ENCODE data around the gene CCNL2. TPM values are rescaled to one million over a fixed set of nuclear protein-coding genes. Genes with fewer than 3 reads are reported as not detected.
"Not testable (repeated sequence)": the region's sequence is repeated elsewhere in the genome, so short reads cannot be mapped to it uniquely, and the experiment has no call there.

CCNL2 gene
- total and polyA plus RNA-seq, 4 donors, result 46.4 to 170 (median 104) TPM

GRCh38 chr1:1419813-1420653 is 20.9 kb upstream of the CCNL2 start:
- Histone ChIP-seq H3K9me3 (ENCODE audit: control insufficient read depth in 4 of 4, low read length in 3 of 4) (no peaks in the 10 kb centered on the region), H3K4me3 (ENCODE audit: low read depth in 1 of 3, low read length in 3 of 3) (peak overlapping the region in 1 of 3 donors; percentile 49), H3K27me3 (ENCODE audit: control insufficient read depth in 4 of 4, insufficient read depth in 4 of 4, low read length in 3 of 4) (no peaks in the 10 kb centered on the region), H3K36me3 (ENCODE audit: control insufficient read depth in 4 of 4, insufficient read depth in 3 of 4, low read depth in 1 of 4, low read length in 3 of 4) (no peaks in the 10 kb centered on the region), H3K27ac (ENCODE audit: low read depth in 1 of 2, low read length in 2 of 2) (no peak overlapping the region), H3K4me1 (ENCODE audit: control insufficient read depth in 4 of 4, insufficient read depth in 4 of 4, low read length in 3 of 4) (peaks cover 0 to 8% (median 3%) of the 10 kb centered on the region in 4 donors), H3K9ac (ENCODE audit: low read depth in 1 of 2, low read length in 2 of 2) (no peak overlapping the region)
- no peak for TF ChIP-seq TAF1 (conservative IDR thresholded peaks at IDR 0.05)
- TF ChIP-seq YY1 (IDR thresholded peaks at IDR 0.05), result no peak
- no peak for TF ChIP-seq SP1 (IDR thresholded peaks at IDR 0.05)
- no peak for TF ChIP-seq FOXA2 (IDR thresholded peaks at IDR 0.05)
- no peak for TF ChIP-seq NR2F2 (IDR thresholded peaks at IDR 0.05)
- no peak for TF ChIP-seq ATF3 (IDR thresholded peaks at IDR 0.05)
- TF ChIP-seq MAX (IDR thresholded peaks at IDR 0.05), result no peak
- TF ChIP-seq CTCF (IDR thresholded peaks at IDR 0.05; ENCODE audit: low read depth, low read length, missing input control), result no peak
- no peak for TF ChIP-seq FOXA1 (IDR thresholded peaks at IDR 0.05)
- no peak for TF ChIP-seq HNF4G (IDR thresholded peaks at IDR 0.05)
- DNase-seq (ENCODE audit: low spot score), result no peak
- 19% methylated on average over 112 of the region's 112 CpGs for WGBS

- no peak overlapping the region for H3K9ac ChIP-seq (ENCODE audit: low read depth in 1 of 2, low read length in 2 of 2)
- no peak overlapping the region for H3K4me3 ChIP-seq (ENCODE audit: low read depth in 1 of 3, low read length in 3 of 3)
These were observed 20.3 kb upstream of the CCNL2 start for GRCh38 chr1:1419363-1419812.

GRCh38 chr1:1418464-1419362 is 19.6 kb upstream of the CCNL2 start:
- no peaks in the 10 kb centered on the region for H3K9me3 ChIP-seq (ENCODE audit: control insufficient read depth in 4 of 4, low read length in 3 of 4)
- peaks cover 0 to 8% (median 3%) of the 10 kb centered on the region in 4 donors for H3K4me1 ChIP-seq (ENCODE audit: control insufficient read depth in 4 of 4, insufficient read depth in 4 of 4, low read length in 3 of 4)
- H3K9ac ChIP-seq (ENCODE audit: low read depth in 1 of 2, low read length in 2 of 2), result no peak overlapping the region
- TF ChIP-seq HNF4A (conservative IDR thresholded peaks at IDR 0.05) (no peak), ATF3 (IDR thresholded peaks at IDR 0.05) (no peak), FOXA1 (IDR thresholded peaks at IDR 0.05) (no peak), NR2F2 (IDR thresholded peaks at IDR 0.05) (no peak), HNF4G (IDR thresholded peaks at IDR 0.05) (no peak), FOXA2 (IDR thresholded peaks at IDR 0.05) (no peak), GABPA (IDR thresholded peaks at IDR 0.05 in 1 of 2, conservative IDR thresholded peaks at IDR 0.05 in 1 of 2) (no peak), RAD21 (IDR thresholded peaks at IDR 0.05) (no peak)
- H3K36me3 ChIP-seq (ENCODE audit: control insufficient read depth in 4 of 4, insufficient read depth in 3 of 4, low read depth in 1 of 4, low read length in 3 of 4), result no peaks in the 10 kb centered on the region
- WGBS, result 95% methylated on average over 26 of the region's 26 CpGs
- H3K27ac ChIP-seq (ENCODE audit: low read depth in 1 of 2, low read length in 2 of 2), result no peak overlapping the region
- H3K4me3 ChIP-seq (ENCODE audit: low read depth in 1 of 3, low read length in 3 of 3), result no peak overlapping the region
- DNase-seq (ENCODE audit: low spot score), result no peak
- H3K27me3 ChIP-seq (ENCODE audit: control insufficient read depth in 4 of 4, insufficient read depth in 4 of 4, low read length in 3 of 4), result no peaks in the 10 kb centered on the region

More at GRCh38 chr1:1419363-1419812, 20.3 kb upstream of the CCNL2 start:
- no peaks in the 10 kb centered on the region for H3K27me3 ChIP-seq (ENCODE audit: control insufficient read depth in 4 of 4, insufficient read depth in 4 of 4, low read length in 3 of 4)
- TF ChIP-seq GABPA (IDR thresholded peaks at IDR 0.05 in 1 of 2, conservative IDR thresholded peaks at IDR 0.05 in 1 of 2) (no peak), EGR1 (IDR thresholded peaks at IDR 0.05; ENCODE audit: low read depth in 2 of 2) (no peak)
- H3K27ac ChIP-seq (ENCODE audit: low read depth in 1 of 2, low read length in 2 of 2), result no peak overlapping the region
- WGBS, result 95% methylated on average over 21 of the region's 21 CpGs
- H3K4me1 ChIP-seq (ENCODE audit: control insufficient read depth in 4 of 4, insufficient read depth in 4 of 4, low read length in 3 of 4), result peaks cover 0 to 8% (median 3%) of the 10 kb centered on the region in 4 donors
- DNase-seq (ENCODE audit: low spot score), result no peak
- no peaks in the 10 kb centered on the region for H3K36me3 ChIP-seq (ENCODE audit: control insufficient read depth in 4 of 4, insufficient read depth in 3 of 4, low read depth in 1 of 4, low read length in 3 of 4)
- H3K9me3 ChIP-seq (ENCODE audit: control insufficient read depth in 4 of 4, low read length in 3 of 4), result no peaks in the 10 kb centered on the region

GRCh38 chr1:1417825-1418463 is 18.8 kb upstream of the CCNL2 start:
- not testable (repeated sequence) for H3K9ac ChIP-seq (ENCODE audit: low read depth in 1 of 2, low read length in 2 of 2); H3K36me3 ChIP-seq (ENCODE audit: control insufficient read depth in 4 of 4, insufficient read depth in 3 of 4, low read depth in 1 of 4, low read length in 3 of 4); H3K4me3 ChIP-seq (ENCODE audit: low read depth in 1 of 3, low read length in 3 of 3); DNase-seq (ENCODE audit: low spot score); H3K27me3 ChIP-seq (ENCODE audit: control insufficient read depth in 4 of 4, insufficient read depth in 4 of 4, low read length in 3 of 4); H3K27ac ChIP-seq (ENCODE audit: low read depth in 1 of 2, low read length in 2 of 2); H3K4me1 ChIP-seq (ENCODE audit: control insufficient read depth in 4 of 4, insufficient read depth in 4 of 4, low read length in 3 of 4); H3K9me3 ChIP-seq (ENCODE audit: control insufficient read depth in 4 of 4, low read length in 3 of 4)
- WGBS, result 94% methylated on average over 25 of the region's 25 CpGs
